NK-92 (cell line): ENCODE data around the gene MUC4.
"Not testable (repeated sequence)": the region's sequence is repeated elsewhere in the genome, so short reads cannot be mapped to it uniquely, and the experiment has no call there.

Experiments used
- DNase-seq: peaks from one replicate; lab custom pipeline; 2025; ENCODE audit not compliant: unreplicated experiment; lab: John Stamatoyannopoulos, UW

The MUC4 gene

GRCh38 chr3:195744437-195744836, 67.3 kb downstream of the MUC4 start:
- DNase-seq = no peak

DNA sequence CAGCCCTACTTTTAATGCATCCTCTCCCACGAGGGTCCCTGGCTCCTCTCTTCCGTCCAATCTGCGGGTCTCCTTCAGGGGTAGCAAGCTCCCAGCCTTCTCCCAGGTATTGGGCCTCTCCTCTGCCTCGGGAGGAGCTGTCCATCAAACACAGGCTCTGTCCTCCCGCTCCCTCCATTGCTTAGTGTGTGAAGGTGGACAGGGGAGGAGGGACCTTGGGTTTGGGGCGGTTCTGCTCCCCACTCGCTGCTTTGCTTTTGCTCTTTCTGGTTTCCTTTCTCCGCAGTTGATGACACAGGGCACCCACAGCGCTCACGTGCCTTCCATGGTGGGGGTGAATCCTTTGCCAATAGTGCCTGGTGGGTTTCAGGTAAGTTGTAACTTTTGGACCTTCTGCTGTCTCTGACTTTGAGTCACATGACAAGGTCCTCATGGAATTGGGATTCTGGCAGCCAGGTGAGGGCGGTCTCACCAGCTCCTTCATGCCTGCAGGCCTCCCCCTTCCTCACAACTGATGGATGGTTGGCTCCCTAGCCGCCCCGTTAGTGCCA, 72.1 kb downstream of the MUC4 start:
- DNase-seq = no peak

- DNase-seq = no peak
Observed at GRCh38 chr3:195738274-195739044, 73.3 kb downstream of the MUC4 start.

DNA sequence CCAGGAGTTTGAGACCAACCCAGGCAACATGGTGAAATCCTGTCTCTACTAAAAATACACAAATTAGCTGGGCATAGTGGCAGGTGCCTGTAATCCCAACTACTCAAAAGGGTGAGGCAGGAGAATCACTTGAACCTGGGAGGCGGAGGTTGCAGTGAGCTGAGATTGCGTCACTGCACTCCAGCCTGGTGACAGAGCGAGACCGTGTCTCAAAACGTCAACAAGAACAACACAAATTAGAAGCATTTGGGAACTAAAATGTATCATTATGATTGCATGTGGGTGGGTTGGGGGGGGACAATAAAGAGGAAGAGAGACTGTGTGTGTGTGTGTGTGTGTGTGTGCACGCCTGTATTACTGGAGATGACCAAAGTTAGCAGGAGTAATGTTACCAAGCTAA, 73.9 kb downstream of the MUC4 start:
- DNase-seq = not testable (repeated sequence)

DNA sequence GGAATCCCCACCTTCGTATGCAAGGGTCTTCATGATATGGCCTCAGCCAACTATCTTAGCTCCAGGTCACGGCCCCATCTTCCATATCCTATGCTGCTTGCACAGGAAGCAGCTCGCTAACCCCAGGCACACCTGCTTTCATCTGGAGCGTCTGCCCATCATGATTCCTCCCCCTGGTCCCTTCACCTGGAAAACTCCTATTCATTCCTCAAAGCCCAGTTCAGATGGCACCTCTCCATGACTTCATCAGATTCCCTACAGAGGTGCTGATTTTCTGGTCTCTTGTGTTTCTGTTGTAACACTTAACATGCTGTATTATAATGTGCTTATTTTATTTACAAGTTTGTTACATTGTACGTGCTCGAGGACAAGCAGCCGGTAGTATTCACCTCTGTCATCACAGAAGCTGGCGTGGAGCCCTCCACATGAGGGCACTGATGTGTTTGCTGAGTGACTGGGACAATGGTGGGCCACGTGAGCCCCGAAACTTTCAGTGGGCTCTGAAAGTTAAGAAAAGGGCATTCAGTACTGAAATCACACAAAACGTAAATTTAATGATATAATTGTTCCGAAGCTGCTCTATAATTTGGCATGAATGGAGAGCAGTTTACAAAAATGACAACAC, 74.8 kb downstream of the MUC4 start:
- DNase-seq = no peak

- DNase-seq = no peak
Observed at GRCh38 chr3:195735036-195735695, 76.6 kb downstream of the MUC4 start.

- no peak for DNase-seq
Observed at GRCh38 chr3:195732940-195733339, 78.8 kb downstream of the MUC4 start.

DNA sequence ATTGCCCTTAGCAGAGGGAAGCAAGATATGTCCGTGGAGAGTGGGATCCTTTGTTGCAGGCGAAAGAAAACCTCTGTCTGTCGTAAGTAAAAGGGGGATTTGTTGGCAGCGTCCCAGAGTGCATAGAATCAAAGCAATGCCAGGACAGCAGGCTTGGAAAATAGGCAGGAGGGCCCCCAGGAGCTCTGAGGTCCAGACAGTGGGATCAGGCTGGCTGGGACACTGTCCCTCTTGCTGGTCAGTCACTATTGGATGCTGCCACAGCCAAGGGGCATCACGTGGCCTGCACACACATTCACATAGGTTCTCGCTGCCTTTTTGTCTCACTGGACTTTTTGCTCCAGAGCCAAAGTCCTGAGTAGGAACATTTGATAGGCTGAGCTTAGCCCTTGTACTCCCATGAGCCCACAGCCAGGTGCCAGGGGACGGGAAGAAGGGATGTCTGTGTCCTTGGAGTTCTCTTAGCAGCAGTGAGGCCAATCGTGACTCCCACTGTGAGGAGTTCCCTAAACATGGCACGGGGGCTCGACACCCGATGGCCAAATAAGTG, 80.3 kb downstream of the MUC4 start:
- DNase-seq = no peak

- DNase-seq = no peak
Observed at GRCh38 chr3:195729476-195730251, 82.1 kb downstream of the MUC4 start.

DNA sequence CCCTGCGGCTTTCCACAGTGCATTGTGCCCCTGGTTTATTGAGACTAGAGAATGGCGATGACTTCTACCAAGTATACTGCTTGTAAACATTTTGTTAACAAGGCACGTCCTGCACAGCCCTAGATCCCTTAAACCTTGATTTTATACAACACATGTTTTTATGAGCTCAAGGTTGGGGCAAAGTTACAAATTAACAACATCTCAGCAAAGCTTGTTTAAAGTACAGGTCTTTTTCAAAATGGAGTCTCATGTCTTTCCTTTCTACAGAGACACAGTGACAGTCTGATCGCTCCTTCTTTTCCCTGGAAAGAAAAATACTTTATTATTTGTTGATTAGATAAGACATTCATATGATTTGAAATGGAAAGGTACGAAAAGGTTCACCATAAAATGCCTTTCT, 82.9 kb downstream of the MUC4 start:
- not testable (repeated sequence) for DNase-seq

DNA sequence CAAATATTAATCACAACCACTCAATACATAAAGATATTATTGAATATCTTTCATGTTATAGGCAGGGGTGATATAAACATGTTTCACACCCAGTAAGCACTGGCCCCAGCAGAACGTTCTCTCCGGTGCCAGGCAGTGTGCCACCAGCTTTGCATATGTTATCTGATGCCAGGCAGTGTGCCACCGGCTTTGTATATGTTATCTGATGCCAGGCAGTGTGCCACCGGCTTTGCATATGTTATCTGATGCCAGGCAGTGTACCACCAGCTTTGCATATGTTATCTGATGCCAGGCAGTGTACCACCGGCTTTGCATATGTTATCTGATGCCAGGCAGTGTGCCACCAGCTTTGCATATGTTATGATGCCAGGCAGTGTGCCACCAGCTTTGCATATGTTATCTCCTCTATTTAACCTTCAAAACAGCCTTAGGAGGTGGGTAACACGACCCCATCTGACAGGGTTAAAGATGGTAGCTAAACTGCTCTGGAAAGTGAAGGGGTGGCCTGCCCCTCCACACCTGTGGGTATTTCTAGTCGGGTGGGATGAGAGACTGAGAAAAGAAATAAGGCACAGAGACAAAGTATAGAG, 84.0 kb downstream of the MUC4 start:
- DNase-seq = no peak

DNA sequence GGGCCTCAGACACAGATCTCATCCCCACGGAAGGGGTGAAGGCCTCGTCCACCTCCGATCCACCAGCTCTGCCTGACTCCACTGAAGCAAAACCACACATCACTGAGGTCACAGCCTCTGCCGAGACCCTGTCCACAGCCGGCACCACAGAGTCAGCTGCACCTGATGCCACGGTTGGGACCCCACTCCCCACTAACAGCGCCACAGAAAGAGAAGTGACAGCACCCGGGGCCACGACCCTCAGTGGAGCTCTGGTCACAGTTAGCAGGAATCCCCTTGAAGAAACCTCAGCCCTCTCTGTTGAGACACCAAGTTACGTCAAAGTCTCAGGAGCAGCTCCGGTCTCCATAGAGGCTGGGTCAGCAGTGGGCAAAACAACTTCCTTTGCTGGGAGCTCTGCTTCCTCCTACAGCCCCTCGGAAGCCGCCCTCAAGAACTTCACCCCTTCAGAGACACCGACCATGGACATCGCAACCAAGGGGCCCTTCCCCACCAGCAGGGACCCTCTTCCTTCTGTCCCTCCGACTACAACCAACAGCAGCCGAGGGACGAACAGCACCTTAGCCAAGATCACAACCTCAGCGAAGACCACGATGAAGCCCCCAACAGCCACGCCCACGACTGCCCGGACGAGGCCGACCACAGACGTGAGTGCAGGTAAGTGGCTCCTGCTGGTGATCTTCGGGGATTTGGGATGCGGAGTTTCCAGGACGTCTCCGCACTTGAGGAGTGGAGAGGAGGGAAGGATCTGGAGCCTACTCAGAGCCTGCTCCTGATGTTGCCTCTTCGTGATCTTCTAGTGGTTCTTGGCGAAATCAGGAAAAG, 85.6 kb downstream of the MUC4 start:
- not testable (repeated sequence) for DNase-seq

DNA sequence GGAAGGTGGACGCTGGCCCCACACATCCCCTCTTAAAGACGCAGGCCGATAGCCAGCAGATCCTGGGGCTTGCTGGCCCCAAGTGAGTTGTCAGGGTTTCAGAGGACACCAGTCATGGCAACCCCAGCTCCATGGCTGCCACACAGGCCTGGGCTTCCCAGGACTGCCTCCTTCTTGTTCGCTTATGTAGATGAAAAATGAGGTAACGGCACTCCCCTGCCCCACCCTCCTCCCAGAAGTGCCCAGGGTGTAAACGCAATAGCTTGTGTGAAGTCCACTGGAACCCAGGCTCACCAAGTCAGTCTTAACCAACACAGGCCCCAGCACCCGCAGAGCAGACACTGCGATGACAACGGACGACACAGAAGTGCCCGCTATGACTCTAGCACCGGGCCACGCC, 87.4 kb downstream of the MUC4 start:
- not testable (repeated sequence) for DNase-seq

- not testable (repeated sequence) for DNase-seq
Observed at GRCh38 chr3:195722996-195723345, 88.8 kb downstream of the MUC4 start.

DNA sequence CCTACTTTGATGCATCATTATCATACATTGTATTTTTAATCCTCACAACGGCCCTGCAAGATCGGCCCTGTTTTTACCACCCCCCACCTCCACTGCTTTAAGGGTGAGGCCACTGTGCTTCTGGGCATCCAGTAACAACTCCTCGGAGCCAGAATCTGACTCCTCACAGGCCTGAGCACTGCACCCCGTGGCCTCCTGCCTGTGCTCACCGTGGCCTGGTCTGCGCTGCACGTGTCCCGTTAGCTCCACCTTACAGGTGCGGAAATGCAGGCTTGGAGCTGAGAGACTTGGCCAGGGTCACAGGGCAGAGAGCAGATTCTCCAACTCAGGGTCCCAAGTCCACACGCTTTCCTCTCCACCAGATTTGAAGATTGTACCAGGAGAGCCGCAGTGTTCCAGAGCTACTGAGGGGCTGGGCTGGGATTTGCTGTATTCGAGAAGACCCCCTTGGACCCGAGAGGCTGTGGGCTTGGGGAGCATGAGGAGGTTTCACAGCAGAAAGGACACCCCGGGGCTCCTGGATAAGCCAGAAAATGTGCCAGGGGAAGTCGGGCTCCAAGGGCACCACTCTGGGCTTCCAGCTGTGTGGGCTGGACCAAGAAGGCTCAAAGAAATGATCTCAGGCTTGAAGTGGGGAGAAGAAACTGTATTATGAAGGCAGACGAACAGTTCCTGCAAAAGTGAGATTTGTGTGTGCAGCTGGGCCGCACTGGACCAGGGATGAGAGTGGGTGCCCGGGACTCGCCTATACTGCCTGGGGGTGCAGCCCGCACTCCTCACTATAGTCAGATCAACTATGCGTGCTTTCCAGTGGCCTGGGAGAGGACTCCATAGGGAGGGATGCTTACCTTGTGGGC, 89.4 kb downstream of the MUC4 start:
- not testable (repeated sequence) for DNase-seq

DNA sequence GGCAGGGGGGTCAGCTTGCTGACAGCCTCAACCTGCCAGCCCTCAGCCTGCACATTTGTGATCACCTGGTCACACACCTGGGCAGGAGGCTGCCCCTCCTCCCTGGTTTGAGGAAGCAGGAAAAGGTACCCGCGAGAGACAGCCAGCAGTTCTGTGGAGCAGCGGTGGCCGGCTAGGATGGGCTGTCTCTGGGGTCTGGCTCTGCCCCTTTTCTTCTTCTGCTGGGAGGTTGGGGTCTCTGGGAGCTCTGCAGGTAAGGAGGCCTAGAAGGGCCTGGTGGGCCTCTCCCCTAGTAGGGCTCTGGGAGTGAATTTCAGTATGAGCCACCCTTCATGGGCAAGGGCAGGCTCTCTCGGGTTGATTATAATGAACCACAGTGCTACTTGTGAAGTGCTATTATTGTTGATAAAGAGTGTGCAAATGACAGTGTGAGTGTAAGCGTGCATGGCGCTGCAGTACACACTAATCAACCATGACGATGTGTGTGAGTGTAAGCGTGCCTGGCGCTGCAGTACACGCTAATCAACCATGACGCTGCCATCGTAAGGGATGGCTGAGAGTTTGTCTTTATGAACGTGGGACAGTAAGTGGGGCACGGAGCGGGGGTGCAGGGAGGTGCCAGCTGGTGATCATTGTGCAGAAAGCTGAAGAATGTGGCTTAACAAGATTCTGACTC, 90.8 kb downstream of the MUC4 start, which contains the start of gene MUC20:
MUC20 (plus strand) TSS at position 148 of the 676 bp plus-strand sequence; CDS start at position 178, 30 bp downstream.
- not testable (repeated sequence) for DNase-seq

DNA sequence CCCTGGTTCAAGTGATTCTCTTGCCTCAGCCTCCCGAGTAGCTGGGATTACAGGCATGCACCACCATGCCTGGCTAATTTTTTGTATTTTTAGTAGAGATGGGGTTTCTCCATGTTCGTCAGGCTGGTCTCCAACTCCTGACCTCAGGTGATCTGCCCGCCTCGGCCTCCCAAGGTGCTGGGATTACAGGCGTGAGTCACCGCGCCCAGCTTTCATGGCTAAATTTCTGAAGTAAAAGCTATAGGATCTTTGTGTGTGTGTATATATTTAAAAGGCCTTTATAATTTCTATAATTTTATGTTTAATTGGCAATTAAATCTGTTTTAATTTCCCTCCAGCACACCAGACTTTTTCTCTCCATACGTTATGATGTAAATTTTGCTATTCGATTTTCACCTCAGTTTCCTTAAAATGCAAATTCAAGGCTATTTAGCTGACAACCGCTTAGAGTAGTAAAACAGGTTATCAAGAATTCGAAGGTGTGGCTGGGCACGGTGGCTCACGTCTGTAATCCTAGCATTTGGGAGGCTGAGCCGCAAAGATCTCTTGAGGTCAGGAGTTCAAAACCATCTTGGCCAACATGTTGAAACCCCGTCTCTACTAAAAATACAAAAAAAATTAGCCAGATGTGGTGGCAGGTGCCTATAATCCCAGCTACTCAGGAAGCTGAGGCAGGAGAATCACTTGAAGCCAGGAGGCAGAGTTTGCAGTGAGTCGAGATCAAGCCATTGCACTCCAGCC, 92.0 kb downstream of the MUC4 start:
- DNase-seq = not testable (repeated sequence)
